Endodermal cell (in vitro differentiated cells): ENCODE measurements around the gene LIPE. TPM values are rescaled to one million over a fixed set of nuclear protein-coding genes. Genes with fewer than 3 reads are reported as not detected.
A peak's percentile ranks its signal among the peaks of the same experiment; 100 is the strongest.

Experiments
- DNase-seq: peaks from one replicate; pipeline ENCODE4 v3.0.0-alpha.2; 2017
- H3K27ac ChIP-seq: 2 replicates; pipeline ENCODE4 v1.5.1; 2013; ENCODE audit warnings: mild to moderate bottlenecking, low read depth, low read length, moderate library complexity
- H3K27me3 ChIP-seq: 2 replicates; pipeline ENCODE4 v1.6.1; 2013; ENCODE audit warnings: mild to moderate bottlenecking, low read length, moderate library complexity; ENCODE audit not compliant: insufficient read depth, control insufficient read depth, poor library complexity, severe bottlenecking
- H3K36me3 ChIP-seq: 2 replicates; pipeline ENCODE4 v1.7.0; 2013; ENCODE audit warnings: mild to moderate bottlenecking, low read length, moderate library complexity; ENCODE audit not compliant: control insufficient read depth, insufficient read depth
- H3K4me1 ChIP-seq: one replicate; pipeline ENCODE4 v1.7.0; 2013; ENCODE audit warnings: low read length; ENCODE audit not compliant: control insufficient read depth, insufficient read depth
- H3K4me3 ChIP-seq: 2 replicates; pipeline ENCODE4 v1.5.1; 2013; ENCODE audit warnings: mild to moderate bottlenecking, low read length, moderate library complexity
- H3K9ac ChIP-seq: 2 replicates; pipeline ENCODE4 v1.6.1; 2013; ENCODE audit warnings: mild to moderate bottlenecking, low read length, moderate library complexity; ENCODE audit not compliant: poor library complexity, severe bottlenecking; ENCODE audit errors: extremely low read depth
- H3K9me3 ChIP-seq: 2 replicates; pipeline ENCODE4 v1.6.1; 2013; ENCODE audit warnings: mild to moderate bottlenecking, low read length, moderate library complexity; ENCODE audit not compliant: control insufficient read depth
- H3K27ac Mint-ChIP-seq: 2 replicates; pipeline ENCODE4 v1.8.0; 2020; ENCODE audit warnings: mixed read lengths
- H3K27me3 Mint-ChIP-seq: 2 replicates; pipeline ENCODE4 v1.8.0; 2021; ENCODE audit warnings: mild to moderate bottlenecking, mixed read lengths; ENCODE audit not compliant: insufficient read depth
- H3K36me3 Mint-ChIP-seq: 2 replicates; pipeline ENCODE4 v1.8.0; 2020; ENCODE audit warnings: low read depth, mixed read lengths
- H3K4me1 Mint-ChIP-seq: 2 replicates; pipeline ENCODE4 v1.8.0; 2020; ENCODE audit warnings: mixed read lengths
- H3K4me3 Mint-ChIP-seq: 2 replicates; pipeline ENCODE4 v1.8.0; 2020; ENCODE audit warnings: mild to moderate bottlenecking, moderate library complexity, mixed read lengths
- H3K9me3 Mint-ChIP-seq: 2 replicates; pipeline ENCODE4 v1.8.0; 2020; ENCODE audit warnings: mild to moderate bottlenecking, mixed read lengths
- WGBS, 2 experiments: methylation state at CpG; one replicate each; pipeline versions ENCODE4 v1.1.5 to v1.1.7; 2013; ENCODE audit warnings: missing lambda C conversion rate in 2 of 2, mixed read lengths in 1 of 2; ENCODE audit not compliant: insufficient coverage in 1 of 2, insufficient read length in 1 of 2; 5-methylcytosine and 5-hydroxymethylcytosine counted together
- total RNA-seq, 2 donors: library from RNA; stranded (reverse); fragmentation: NEBNext Ultra II Directional in 1 of 2; extraction: Animal tissue kit (Norgen Biotek cat#: 25700) in 1 of 2; gene quantifications; 2 replicates in 1 of 2; 3 replicates in 1 of 2; pipeline ENCODE4 v1.2.1, GENCODE V29; 2021
- TF ChIP-seq, protein P1 (sequence below): fragments of 200-600 bp; sonication (generic); conservative IDR thresholded peaks from 2 replicates; pipeline ENCODE4 v1.5.0; 2021; ENCODE audit warnings: antibody characterized with exemption, mild to moderate bottlenecking

The LIPE gene
- total RNA-seq, 2 donors from 2014 or later: 5.9 to 8.1 TPM

DNA sequence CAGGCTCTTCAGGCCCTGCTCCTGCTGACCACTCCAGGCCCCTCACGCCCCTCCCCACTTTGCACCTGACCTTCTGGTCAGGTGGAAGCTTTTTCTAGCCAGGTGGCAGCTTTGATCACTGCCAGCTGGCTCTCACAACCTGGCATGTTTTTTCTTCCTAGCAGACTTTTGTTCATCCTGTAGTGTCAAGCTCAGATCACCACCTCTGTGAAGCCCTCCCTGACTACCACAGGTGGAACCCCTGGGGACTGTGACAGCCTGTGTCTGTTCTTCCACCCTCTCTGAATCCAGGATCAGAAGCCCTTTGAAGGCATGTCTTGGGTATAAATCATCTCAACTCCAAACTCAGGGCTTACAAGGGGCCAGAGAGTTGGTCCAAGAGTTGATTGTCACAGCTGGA, 26.8 kb downstream of the LIPE start:
- Mint-ChIP-seq H3K9me3 (no peaks in the 10 kb centered on the region), H3K36me3 (peaks cover 10% of the 10 kb centered on the region), H3K27ac (no peak overlapping the region), H3K4me1 (peaks cover 36% of the 10 kb centered on the region), H3K4me3 (no peak overlapping the region), H3K27me3 (peaks cover 5% of the 10 kb centered on the region)
- no peak overlapping the region for H3K4me3 ChIP-seq
- 91 to 100% methylated on average over 1 of the region's 1 CpG for WGBS, 2 experiments
- H3K36me3 ChIP-seq: no peaks in the 10 kb centered on the region
- peaks cover 4% of the 10 kb centered on the region for H3K4me1 ChIP-seq
- no peaks in the 10 kb centered on the region for H3K9me3 ChIP-seq
- H3K27ac ChIP-seq: no peak overlapping the region
- TF ChIP-seq, protein P1, sequence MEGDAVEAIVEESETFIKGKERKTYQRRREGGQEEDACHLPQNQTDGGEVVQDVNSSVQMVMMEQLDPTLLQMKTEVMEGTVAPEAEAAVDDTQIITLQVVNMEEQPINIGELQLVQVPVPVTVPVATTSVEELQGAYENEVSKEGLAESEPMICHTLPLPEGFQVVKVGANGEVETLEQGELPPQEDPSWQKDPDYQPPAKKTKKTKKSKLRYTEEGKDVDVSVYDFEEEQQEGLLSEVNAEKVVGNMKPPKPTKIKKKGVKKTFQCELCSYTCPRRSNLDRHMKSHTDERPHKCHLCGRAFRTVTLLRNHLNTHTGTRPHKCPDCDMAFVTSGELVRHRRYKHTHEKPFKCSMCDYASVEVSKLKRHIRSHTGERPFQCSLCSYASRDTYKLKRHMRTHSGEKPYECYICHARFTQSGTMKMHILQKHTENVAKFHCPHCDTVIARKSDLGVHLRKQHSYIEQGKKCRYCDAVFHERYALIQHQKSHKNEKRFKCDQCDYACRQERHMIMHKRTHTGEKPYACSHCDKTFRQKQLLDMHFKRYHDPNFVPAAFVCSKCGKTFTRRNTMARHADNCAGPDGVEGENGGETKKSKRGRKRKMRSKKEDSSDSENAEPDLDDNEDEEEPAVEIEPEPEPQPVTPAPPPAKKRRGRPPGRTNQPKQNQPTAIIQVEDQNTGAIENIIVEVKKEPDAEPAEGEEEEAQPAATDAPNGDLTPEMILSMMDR: no peak
- H3K9ac ChIP-seq: no peak overlapping the region
- H3K27me3 ChIP-seq: no peaks in the 10 kb centered on the region
- no peak for DNase-seq

DNA sequence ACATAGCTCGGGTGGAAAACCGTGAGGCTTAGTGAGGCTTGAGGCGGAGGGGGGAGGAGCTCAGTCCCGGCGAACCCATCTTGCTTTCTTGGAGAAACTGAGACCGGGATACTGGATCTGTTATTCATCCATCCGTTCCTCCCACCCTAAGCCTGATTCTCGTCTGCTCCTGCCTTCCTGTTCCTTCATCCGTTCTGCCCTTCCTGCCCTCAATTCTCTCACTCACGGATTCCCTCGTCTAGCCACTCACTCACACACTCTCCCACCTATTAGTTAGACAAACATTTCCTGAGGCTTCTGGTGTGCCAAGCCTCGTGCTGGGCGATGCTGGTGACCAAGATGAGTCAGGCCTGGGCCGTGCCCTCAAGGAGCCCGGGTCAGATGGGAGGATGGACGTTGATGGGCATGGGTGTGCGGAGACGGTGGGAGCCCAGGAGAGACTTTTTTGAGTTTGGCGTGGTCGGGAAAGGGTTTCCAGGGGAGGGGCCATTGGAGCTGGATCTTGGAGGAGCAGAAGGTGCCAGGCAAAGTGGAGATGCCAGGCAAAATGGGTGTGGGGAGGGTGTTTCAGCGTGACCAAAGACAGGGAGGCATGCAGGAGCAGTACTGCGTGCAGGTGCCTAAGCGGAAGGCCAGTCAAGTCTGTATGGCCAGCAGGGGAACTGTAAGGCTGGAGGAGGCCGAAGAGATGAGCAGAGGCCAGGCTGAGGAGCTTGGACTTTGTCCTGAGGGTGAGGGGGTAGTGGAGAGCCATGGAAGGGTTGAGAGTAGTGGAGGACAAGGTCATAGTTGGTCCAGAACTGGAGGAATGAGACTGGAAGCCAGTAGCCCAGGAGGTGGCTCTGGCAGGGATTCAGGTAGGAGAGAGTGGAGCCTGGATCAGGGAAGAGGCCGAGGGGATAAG, 29.7 kb downstream of the LIPE start:
- no peak overlapping the region for H3K27ac ChIP-seq
- H3K27me3 ChIP-seq: no peaks in the 10 kb centered on the region
- WGBS, 2 experiments: 22 to 38% methylated on average over 16 to 25 of the region's 25 CpGs
- no peaks in the 10 kb centered on the region for H3K9me3 ChIP-seq
- Mint-ChIP-seq H3K9me3 (no peaks in the 10 kb centered on the region), H3K27ac (peak overlapping the region; percentile 99), H3K36me3 (peaks cover 7% of the 10 kb centered on the region), H3K4me1 (peaks cover 24% of the 10 kb centered on the region), H3K27me3 (peaks cover 19% of the 10 kb centered on the region), H3K4me3 (peak overlapping the region; percentile 78)
- TF ChIP-seq, protein P1: peak; percentile 19
- no peaks in the 10 kb centered on the region for H3K4me1 ChIP-seq
- no peak for DNase-seq
- no peaks in the 10 kb centered on the region for H3K36me3 ChIP-seq
- H3K4me3 ChIP-seq: peak overlapping the region; percentile 95
- H3K9ac ChIP-seq: peak overlapping the region; percentile 67

DNA sequence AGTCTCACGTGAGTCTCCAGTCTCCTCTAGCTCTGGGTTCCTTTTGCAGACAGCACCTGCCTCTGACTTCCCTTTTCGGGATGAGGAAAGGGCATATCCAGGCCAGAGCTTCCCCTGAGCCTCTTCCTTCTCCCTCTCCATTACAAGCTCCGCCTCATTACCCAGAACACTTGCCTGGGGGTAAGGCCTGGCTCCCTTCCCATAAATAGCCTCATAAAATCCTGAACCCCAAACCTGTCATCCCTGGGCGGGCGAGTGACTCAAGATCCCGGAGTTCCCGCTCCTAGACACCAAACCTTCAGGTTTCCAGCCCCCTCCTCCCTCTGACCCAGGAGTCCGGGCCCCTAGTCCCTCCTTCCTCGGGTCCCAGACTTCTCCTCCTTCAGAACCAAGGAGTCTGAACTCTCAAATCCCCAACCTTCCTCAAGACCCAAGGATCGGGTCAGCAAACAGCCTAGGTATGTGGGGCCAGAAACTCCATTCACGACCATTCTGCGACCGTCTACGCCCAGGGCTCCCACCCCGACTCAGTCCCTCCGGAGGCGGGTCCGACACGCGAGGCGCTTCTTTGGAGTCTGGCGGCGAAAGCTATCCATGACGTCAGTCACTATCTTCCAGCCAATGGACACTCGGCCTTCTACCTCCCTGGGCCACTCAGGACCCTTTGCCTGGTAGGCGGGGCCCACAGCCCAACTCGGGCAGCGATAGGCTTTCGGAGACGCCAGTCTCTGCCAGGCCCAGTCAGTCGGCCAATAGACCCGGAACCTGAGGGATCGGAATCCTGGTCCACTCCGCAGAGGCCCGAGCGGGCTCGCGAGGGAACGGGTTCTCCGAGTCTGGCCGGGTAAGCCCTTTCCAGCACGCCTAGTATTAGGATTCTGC, 30.6 kb downstream of the LIPE start:
- H3K9me3 Mint-ChIP-seq: no peaks in the 10 kb centered on the region

More for the DNA sequence above, 30.6 kb downstream of the LIPE start:
- no peaks in the 10 kb centered on the region for H3K9me3 ChIP-seq
- peak overlapping the region; percentile 99 for H3K27ac Mint-ChIP-seq
- peak overlapping the region; percentile 69 for H3K27ac ChIP-seq
- peak overlapping the region; percentile 67 for H3K9ac ChIP-seq
- DNase-seq: peak; percentile 100
- H3K27me3 Mint-ChIP-seq: peaks cover 27% of the 10 kb centered on the region
- H3K36me3 Mint-ChIP-seq: peaks cover 7% of the 10 kb centered on the region
- TF ChIP-seq, protein P1: no peak
- H3K4me3 Mint-ChIP-seq: peak overlapping the region; percentile 78
- H3K36me3 ChIP-seq: no peaks in the 10 kb centered on the region
- peaks cover 2% of the 10 kb centered on the region for H3K27me3 ChIP-seq
- H3K4me1 ChIP-seq: no peaks in the 10 kb centered on the region
- H3K4me1 Mint-ChIP-seq: peaks cover 21% of the 10 kb centered on the region
- WGBS, 2 experiments: 3 to 7% methylated on average over 19 to 42 of the region's 42 CpGs
- H3K4me3 ChIP-seq: peak overlapping the region; percentile 95
